GM18867 (cell line): ENCODE data around the gene QDPR.
"Not testable (repeated sequence)": the region's sequence is repeated elsewhere in the genome, so short reads cannot be mapped to it uniquely, and the experiment has no call there.

Experiments used
- ATAC-seq: cut with Tn5 transposase; IDR thresholded peaks from one replicate; pipeline ENCODE4 v1.9.1; 2021; ENCODE audit warnings: mild to moderate bottlenecking, moderate library complexity; ENCODE audit not compliant: unreplicated experiment

Gene QDPR

DNA sequence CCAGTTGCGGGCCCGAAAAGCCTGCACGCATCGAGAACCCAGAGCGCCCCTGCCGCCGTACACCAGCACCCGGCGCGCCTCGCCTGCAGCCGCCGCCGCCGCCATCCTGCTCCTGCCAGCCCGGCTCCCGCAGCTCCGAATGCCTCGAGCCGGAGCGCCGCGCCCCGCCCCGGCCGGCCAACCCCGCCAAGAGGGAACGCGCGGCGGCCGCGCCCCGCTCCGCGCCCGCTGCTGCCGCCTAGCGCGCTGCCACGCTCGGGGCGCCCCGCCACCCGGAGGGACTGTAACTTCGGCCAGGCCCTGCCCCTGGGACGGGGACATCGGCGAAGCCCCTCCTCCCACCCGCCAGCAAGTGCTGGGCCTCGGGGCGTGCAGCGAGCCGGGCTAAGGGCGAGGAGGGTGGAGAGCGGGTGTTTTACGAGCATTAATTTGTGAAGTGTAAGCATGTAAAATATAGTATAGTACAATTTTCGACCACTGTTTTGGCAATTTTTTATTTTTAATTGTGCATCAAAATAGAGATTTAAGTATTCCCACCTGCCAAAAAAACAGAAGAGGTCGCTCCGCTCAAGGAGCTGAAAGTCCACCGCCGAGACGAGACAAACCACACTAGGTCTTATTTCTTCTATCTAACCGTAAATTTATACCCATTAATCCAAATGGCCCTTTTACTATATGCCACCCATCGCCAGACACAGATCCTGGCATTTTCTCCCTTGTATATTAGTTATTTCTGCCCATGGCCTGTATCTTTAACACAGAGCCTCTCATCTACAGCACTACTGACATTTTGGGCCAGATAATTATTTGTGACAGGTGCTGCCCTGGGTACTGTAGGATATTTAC lies at the start of gene QDPR:
Gene QDPR (minus strand): TSS at position 141 of the 846 bp plus-strand sequence. CDS start 36 bp downstream, at position 105.
- ATAC-seq = peak; percentile 97

DNA sequence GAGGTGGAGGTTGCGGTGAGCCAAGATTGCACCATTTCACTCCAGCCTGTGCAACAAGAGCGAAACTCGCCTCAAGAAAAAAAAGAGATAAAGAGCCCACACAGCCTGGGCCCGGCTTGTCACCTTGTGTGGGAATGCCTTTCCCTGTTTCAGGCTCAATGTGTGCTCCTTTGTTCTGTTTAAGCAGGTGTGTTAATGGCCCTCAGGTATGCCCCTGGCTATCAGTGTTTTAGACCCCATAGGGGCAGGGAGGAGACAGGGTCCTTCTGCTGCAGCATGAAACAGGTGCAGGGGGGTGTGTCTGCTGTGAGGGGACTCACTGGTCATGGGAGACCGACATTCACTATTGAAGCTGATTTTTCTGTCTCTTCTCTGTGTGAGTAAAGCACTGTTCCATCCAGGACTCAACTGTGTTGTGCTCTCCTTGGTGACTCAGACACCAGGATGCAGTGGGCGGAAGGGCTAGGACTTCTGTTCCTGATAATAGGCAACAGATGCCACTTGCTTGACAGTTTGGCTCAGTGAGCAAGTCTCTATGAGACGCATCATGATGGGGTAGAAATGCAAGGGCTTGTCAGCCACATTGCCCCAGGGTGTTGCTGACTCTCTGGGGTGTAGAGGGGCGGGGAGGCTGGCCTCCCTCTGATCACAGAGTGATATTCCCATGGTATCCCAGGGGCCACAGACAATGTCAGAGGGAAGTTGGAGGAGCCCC lies 49.5 kb upstream of the QDPR start:
- ATAC-seq = no peak

DNA sequence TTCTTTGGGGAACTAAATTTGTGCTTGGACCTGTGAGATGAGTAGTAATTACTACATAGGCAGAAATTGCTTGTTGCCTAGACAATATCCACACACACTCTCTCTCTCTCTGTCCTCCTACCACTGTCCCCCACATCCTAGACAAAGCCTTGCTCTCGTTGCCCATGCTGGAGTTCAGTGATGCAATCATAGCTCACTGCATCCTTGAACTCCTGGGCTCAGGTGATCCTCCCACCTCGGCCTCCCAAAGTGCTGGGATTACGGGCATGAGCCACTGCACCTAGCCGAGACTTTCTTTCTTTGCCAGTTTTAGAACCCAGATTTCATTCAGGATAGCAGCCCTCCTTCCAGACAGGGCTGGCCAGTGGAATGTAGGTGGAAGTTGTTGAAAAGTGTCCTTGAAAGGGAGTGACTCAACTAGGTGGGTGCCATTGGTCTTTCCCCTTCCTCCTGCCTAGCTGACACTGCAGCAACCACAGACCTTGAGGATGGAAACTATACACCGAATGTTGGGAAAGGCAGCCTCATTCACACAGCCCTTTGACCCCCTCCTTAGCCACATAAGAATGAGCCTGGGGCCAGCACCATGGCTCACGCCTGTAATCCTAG lies 48.3 kb upstream of the QDPR start:
- no peak for ATAC-seq

GRCh38 chr4:17559709-17560048 lies 47.8 kb upstream of the QDPR start:
- no peak for ATAC-seq

DNA sequence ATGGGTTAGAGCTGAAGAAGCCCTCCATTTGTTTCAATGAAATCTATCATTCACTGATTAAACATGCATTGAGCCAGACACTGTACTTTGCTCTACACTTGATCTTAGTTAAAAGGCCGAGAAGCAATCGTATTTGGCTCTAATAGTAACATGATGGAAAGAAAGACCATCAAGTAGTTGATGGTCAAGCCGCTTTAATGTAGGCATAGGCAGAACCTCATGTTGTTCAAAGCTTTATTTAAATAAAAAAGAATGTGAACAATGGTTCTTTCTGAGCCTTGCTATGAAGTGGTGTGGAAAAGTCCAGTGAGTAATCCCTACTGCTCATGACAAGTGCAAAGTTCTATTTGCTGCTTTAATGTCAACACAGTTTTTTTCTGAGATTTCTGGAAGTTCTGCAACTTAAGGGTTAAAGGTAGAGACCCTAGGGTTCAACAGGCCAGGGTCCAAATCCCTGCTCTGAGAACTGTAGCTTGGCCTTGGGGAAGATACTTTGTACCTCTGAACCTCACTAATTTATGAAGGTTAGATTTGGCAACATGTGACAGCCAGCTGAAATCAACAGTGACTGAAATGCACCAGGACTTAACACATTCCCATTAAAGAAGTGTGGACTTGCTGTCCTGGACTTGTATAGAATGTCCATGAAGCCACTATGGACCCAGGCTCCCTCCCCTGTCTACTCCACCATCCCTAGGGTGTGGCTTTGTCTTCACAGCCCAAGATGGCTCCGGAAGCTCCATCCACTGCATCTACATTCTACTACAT lies 47.2 kb upstream of the QDPR start:
- ATAC-seq = no peak

DNA sequence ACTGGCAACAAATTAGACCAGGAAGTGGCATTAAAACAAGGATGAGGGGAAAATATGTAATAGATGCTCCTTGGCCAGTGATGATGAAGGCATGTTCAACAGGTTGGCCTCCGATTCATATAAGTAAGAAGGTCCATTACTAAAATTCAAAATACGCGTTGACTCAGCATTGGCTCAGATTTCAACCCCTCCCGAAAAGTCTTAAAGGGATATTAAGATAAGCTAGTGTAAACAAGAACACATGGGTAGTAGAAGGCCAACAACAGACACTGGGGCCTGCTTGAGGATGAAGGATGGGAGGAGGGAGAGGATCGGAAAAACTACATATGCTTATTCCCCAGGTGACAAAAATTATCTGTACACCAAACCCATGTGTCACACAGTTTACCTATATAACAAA lies 46.0 kb upstream of the QDPR start:
- no peak for ATAC-seq

GRCh38 chr4:17556498-17556897 lies 44.6 kb upstream of the QDPR start:
- no peak for ATAC-seq

DNA sequence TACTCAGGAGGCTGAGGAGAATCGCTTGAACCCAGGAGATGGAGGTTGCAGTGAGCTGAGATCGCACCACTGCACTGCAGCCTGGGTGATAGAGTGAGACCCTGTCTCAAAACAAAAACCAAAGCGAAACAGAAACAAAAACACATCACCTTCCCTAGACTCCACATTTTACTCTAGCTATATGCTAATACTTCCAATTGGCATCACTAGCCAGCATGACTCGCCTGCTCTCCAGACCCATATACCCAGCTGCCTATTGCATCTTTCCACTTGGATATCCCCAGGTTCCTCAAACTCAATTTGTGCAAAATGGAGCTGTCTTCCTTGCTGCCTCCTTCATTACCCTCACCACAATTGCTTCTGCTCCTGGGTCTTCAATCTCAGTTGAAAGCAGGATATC lies 42.7 kb upstream of the QDPR start:
- ATAC-seq = no peak

DNA sequence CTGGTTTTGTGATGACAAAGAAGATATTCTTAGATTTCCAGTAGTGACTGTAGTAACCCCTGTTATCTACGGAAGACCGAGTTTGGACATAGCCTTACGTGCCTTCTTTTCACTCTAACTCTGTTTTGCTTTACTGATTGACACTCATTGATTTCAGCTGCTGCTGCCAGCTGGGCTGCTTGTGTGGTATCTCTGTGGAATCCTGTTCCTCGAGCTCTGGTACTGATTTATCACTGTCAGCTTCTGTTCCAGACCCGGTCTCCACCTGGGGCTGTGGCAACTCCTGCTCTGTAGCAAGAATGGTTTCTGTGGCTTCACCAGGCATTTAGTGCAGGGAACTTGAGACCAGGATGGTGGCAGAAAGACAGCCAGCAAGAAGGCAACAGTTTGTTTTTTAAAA lies 40.5 kb upstream of the QDPR start:
- ATAC-seq = no peak

DNA sequence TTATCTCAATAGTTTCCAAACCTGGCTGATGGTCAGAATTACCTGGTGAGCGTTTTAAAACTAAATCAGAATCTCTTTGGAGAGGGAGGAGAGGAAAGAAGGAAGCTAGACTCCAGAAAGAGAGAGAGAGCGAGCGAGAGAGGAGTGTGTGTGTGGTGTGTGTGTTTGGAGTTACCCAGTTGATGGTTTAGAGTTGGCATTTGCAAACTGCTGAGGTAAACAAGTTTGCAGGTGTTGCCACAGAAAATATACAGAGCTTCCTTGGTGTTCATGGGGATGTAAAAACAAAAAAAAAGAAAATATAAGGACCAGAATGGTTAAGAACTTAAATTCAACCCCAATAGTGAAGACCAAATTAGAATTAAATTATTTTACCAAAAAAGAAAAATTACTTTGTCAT lies 38.7 kb upstream of the QDPR start:
- no peak for ATAC-seq

GRCh38 chr4:17546678-17547077 lies 34.8 kb upstream of the QDPR start:
- no peak for ATAC-seq

DNA sequence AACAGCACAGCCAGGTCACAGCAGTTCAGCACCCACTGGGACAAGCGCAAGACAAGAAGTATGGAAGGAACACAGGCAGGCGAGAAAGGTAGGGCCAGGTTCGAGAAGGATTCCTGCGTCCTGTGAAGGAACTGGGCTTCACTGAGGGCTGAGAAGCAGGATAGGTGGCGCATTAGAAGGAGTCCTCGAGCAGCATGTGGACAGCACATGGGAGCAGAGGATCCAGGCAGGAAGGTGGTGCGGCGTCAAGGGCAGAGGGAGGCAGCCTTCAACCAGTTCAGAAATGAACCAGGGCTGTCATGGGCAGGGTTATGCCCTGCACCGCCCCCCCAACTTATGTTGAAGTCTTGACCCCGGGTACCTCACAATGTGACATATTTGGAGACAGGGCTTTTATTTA lies 34.3 kb upstream of the QDPR start:
- no peak for ATAC-seq

DNA sequence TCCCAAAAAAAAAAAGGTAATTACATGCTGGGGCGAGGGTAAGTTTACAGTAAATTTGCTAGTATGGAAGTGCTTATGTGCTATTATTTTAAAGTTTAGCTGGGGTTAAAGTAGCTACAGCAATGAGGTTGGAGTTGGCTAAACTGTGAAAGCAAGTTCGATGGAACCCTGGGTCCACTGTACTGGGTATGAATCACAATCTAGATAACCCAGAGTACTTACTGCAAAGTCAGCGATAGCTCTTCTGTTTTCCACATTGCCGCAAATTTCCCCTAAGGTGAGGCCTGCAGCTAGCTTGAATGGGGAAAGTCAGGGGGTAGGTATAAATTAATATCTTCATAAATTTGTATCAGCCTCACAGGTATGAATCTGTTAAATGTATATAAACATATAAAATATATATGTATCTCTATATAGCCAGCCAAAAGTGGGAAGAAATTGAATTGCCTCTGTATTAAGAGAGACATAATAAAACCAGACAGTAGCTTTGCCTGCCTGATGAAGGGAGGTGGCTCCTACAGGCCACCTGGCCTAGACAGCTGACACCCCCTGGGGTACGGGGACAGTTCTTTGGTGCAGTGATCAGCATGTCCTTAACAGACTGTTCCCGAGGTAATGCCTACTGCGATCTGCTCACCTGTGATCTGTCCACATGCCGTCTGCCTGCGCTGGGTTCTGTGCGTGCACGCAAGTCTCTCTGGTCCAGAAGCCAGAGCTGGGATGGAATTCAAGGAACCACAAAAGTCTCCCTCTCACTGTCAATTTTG lies 33.7 kb upstream of the QDPR start:
- ATAC-seq = no peak

DNA sequence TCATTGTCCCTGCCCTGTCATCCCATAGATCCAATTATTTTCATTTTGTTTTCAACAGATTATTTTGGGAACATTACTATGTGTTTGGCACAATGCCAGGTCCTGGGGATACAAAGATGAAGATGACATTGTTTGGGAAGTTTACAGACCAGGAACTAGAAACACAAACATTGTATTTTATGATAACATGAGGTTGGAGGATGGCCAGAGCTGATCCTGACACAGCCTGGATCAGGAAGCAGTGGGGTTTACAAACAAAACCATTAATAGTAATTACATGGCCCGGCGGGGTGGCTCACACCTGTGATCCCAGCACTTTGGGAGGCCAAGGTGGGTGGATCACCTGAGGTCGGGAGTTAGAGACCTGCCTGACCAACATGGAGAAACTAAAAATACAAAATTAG lies 32.9 kb upstream of the QDPR start:
- ATAC-seq = no peak

DNA sequence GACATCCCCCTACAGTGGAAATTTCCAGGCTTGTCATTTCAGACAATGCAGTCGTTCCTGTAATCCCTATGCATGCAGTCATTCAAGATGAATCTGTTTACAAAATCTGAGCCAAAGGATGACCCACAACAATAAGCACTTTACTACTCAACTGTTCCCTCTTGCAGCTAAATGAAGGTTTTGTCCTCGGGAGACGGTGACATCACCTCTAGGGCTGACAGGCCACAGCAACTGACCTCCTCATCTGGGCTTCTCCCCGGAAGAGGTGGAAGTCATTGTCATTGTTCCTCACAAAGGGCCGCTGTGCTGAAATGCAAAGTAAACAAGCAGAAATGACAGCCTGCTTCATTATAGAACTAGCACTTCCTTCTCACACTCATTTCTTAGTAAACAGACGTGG lies 32.3 kb upstream of the QDPR start:
- ATAC-seq = no peak

GRCh38 chr4:17537060-17537459 lies 25.2 kb upstream of the QDPR start:
- not testable (repeated sequence) for ATAC-seq

DNA sequence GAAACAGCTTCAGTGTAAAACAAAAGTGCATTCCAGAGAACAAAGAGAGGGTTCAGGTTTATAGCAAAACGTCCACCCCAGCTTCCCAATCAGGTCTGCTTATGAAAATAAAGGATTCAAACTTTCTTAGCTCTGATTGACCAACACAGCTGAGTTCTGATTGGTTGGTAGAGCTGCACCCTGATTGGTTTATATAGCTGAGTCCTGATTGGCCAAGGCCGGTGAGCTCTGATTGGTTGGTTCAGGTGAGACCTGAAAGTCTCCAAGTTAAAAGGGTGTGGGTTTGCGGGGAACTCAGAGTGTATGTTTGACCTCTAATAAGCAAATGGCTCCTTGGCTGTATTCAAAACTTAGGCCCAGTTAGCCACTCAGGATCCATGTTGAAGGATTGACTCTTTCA lies 24.0 kb upstream of the QDPR start:
- peak; percentile 36 for ATAC-seq

DNA sequence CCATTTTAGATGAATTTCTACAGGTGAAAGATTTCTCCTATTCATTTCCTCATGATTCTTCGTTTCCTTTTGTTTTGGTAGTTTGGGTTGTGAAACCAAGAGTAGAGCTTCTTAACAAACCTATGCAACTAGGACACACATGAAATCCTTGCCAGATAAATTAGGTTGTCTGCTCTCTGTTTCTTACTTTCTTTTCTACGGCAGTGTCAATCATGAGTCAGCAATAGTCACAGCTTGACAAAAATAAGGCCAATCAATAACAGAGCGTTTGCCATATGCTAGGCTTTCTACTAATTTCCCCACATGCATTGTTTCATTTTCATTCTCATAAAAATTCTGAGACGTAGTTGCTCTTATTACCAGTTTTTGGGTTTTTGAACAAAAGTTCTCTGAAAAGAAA lies 23.4 kb upstream of the QDPR start:
- peak; percentile 88 for ATAC-seq

GRCh38 chr4:17534705-17535104 lies 22.8 kb upstream of the QDPR start:
- no peak for ATAC-seq

DNA sequence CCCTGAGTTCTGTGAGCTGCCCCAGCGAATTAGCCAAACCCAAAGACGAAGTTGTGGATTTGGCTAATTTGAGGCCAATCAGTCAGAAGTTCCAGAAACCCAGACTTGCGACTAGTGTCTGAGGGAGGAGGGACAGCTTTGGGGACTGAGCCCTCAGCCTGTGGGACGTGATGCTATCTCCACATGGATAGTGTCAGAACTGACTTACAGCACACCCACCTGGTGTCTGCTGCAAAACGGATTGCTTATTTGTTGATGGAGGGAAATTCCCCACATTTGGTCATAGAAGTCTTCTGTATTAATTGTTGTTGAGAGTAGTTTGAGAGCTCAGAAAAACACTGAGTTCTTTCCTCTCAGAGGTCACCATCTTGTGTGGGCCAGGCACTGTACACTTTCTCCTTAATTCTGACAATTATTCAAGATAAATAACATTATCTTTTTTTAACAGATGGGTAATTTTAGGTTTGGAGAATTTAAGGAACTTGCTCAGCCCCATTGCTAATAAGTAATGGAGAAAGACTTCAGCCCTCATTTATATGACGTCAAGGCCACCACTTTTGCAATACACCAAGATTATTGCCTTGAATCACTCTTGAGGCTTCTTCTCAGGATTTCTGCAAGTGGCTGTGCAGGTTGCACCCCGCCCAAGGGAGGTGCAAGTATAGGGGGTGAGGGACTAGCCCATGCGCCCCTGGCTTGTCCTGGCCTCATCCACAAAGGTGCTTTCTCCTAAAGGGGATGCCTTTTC lies 19.8 kb upstream of the QDPR start:
- ATAC-seq = no peak
